H1 (cell line): ENCODE measurements around the gene LIMS1. TPM values are rescaled to one million over a fixed set of nuclear protein-coding genes. Genes with fewer than 3 reads are reported as not detected.

Experiments used
- CTCF ChIA-PET: fragments of 300-600 bp; sonication (Branson Sonifier 250); formaldehyde crosslinking; loops from one replicate; lab custom pipeline; 2021; ENCODE audit not compliant: partially characterized antibody; lab: Charles Lee
- POLR2A ChIA-PET: fragments of 300-600 bp; sonication (Branson Sonifier 250); formaldehyde crosslinking; loops from one replicate; lab custom pipeline; 2021; ENCODE audit warnings: inconsistent platforms; ENCODE audit not compliant: partially characterized antibody; lab: Charles Lee
- DNase-seq, 2 experiments: peaks; one replicate each; pipeline versions ENCODE4 v3.0.0 to v3.0.0-alpha.2; 2010 to 2022; ENCODE audit warnings: low spot score in 2 of 2, low read depth in 1 of 2, mixed read lengths in 1 of 2
- FAIRE-seq: peaks from 2 replicates; lab custom pipeline; 2011; peaks lifted over from hg19 to GRCh38; lab: Jason Lieb, UNC
- H2AFZ ChIP-seq: 2 replicates; pipeline ENCODE4 v1.8.1; 2012; ENCODE audit warnings: low read length, inconsistent platforms
- H2AK5ac ChIP-seq: 2 replicates; pipeline ENCODE4 v1.6.1; 2013; ENCODE audit warnings: low read depth, low read length
- H2BK120ac ChIP-seq: replicated peaks from 2 replicates; pipeline ENCODE3; 2013; ENCODE audit warnings: low read depth, low read length, inconsistent platforms
- H2BK12ac ChIP-seq: 2 replicates; pipeline ENCODE4 v1.6.1; 2013; ENCODE audit warnings: low read depth, low read length
- H2BK15ac ChIP-seq: 2 replicates; pipeline ENCODE4 v1.6.1; 2013; ENCODE audit warnings: low read length
- H2BK20ac ChIP-seq: 2 replicates; pipeline ENCODE4 v1.6.1; 2013; ENCODE audit warnings: low read length
- H2BK5ac ChIP-seq: 2 replicates; pipeline ENCODE4 v1.6.1; 2013; ENCODE audit warnings: low read depth, low read length
- H3K14ac ChIP-seq: 2 replicates; pipeline ENCODE4 v1.6.1; 2013; ENCODE audit warnings: inconsistent platforms; ENCODE audit not compliant: insufficient read length
- H3K18ac ChIP-seq: 2 replicates; pipeline ENCODE4 v1.6.1; 2013; ENCODE audit warnings: low read length; ENCODE audit errors: extremely low read depth
- H3K23ac ChIP-seq: 2 replicates; pipeline ENCODE4 v1.6.1; 2013; ENCODE audit warnings: inconsistent platforms; ENCODE audit not compliant: insufficient read length
- H3K23me2 ChIP-seq: 2 replicates; pipeline ENCODE4 v1.6.1; 2013; ENCODE audit warnings: low read depth, low read length
- H3K27ac ChIP-seq: 2 replicates; pipeline ENCODE4 v1.6.1; 2011; ENCODE audit warnings: low read depth, low read length, inconsistent platforms
- H3K27me3 ChIP-seq, 4 experiments: replicated peaks in 1 of 4; 1 replicate in 1 of 4; 2 replicates in 3 of 4; pipeline versions ENCODE4 v1.6.1 to v1.8.1; 2011 to 2013; ENCODE audit warnings: low read length in 3 of 4, mild to moderate bottlenecking in 3 of 4, inconsistent platforms in 2 of 4, mixed read lengths in 2 of 4, moderate library complexity in 1 of 4; ENCODE audit not compliant: control insufficient read depth in 3 of 4, insufficient read depth in 3 of 4; ENCODE audit errors: extremely low read depth in 1 of 4
- H3K36me3 ChIP-seq, 4 experiments: 2 replicates each; pipeline versions ENCODE4 v1.6.1 to v1.8.1; 2011 to 2013; ENCODE audit warnings: mild to moderate bottlenecking in 4 of 4, low read length in 3 of 4, moderate library complexity in 2 of 4, control low read depth in 1 of 4, inconsistent platforms in 1 of 4; ENCODE audit not compliant: insufficient read depth in 4 of 4, control insufficient read depth in 2 of 4
- H3K4ac ChIP-seq: replicated peaks from 2 replicates; pipeline ENCODE3; 2013; ENCODE audit warnings: low read length, low read depth, mixed read lengths, inconsistent platforms; ENCODE audit not compliant: insufficient read length
- H3K4me1 ChIP-seq, 4 experiments: replicated peaks in 1 of 4; 1 replicate in 1 of 4; 2 replicates in 3 of 4; pipeline versions ENCODE4 v1.6.1 to v1.8.1; 2011 to 2013; ENCODE audit warnings: low read length in 3 of 4, inconsistent platforms in 2 of 4, mixed read lengths in 1 of 4; ENCODE audit not compliant: insufficient read depth in 4 of 4, control insufficient read depth in 3 of 4
- H3K4me2 ChIP-seq, 2 experiments: 2 replicates each; pipeline versions ENCODE4 v1.6.1 to v1.8.1; 2011 to 2013; ENCODE audit warnings: low read depth in 2 of 2, low read length in 2 of 2, control low read depth in 1 of 2, inconsistent platforms in 1 of 2, mild to moderate bottlenecking in 1 of 2; ENCODE audit not compliant: insufficient read depth in 1 of 2
- H3K4me3 ChIP-seq, 4 experiments: fragments of 200-600, 300-600 bp in 1 of 4; sonication (generic), shearing (Covaris generic), sonication (Bioruptor Twin) in 1 of 4; 2 replicates each; pipeline versions ENCODE4 v1.5.1 to v1.8.1; 2011 to 2016; ENCODE audit warnings: low read length in 4 of 4, low read depth in 3 of 4, control low read depth in 2 of 4, inconsistent platforms in 2 of 4, mild to moderate bottlenecking in 2 of 4, mixed read lengths in 1 of 4, moderate library complexity in 1 of 4; ENCODE audit not compliant: insufficient read depth in 2 of 4; ENCODE audit errors: extremely low read depth in 1 of 4
- H3K56ac ChIP-seq: replicated peaks from 2 replicates; pipeline ENCODE3; 2013; ENCODE audit warnings: low read depth, mild to moderate bottlenecking, mixed read lengths, low read length, inconsistent platforms; ENCODE audit not compliant: insufficient read length
- H3K79me1 ChIP-seq: 2 replicates; pipeline ENCODE4 v1.6.1; 2013; ENCODE audit warnings: low read depth, low read length, control low read depth
- H3K79me2 ChIP-seq, 2 experiments: 2 replicates each; pipeline versions ENCODE4 v1.6.1 to v1.8.1; 2012 to 2013; ENCODE audit warnings: low read length in 2 of 2, mild to moderate bottlenecking in 2 of 2, inconsistent platforms in 1 of 2; ENCODE audit not compliant: insufficient read depth in 2 of 2, control insufficient read depth in 1 of 2
- H3K9ac ChIP-seq, 4 experiments: replicated peaks in 1 of 4; 1 replicate in 1 of 4; 2 replicates in 3 of 4; pipeline versions ENCODE4 v1.6.1 to v1.8.1; 2011 to 2013; ENCODE audit warnings: low read depth in 3 of 4, low read length in 3 of 4, control low read depth in 2 of 4, mild to moderate bottlenecking in 2 of 4, moderate library complexity in 2 of 4, inconsistent platforms in 1 of 4; ENCODE audit errors: extremely low read depth in 1 of 4
- H3K9me3 ChIP-seq, 2 experiments: 2 replicates each; pipeline versions ENCODE4 v1.6.1 to v1.8.1; 2012 to 2013; ENCODE audit warnings: mild to moderate bottlenecking in 2 of 2, moderate library complexity in 2 of 2, control low read depth in 1 of 2, inconsistent platforms in 1 of 2, low read depth in 1 of 2, low read length in 1 of 2, mixed read lengths in 1 of 2; ENCODE audit not compliant: insufficient read depth in 2 of 2
- H4K20me1 ChIP-seq, 2 experiments: replicated peaks in 1 of 2; 2 replicates each; pipeline versions ENCODE3 to v1.8.1; 2011 to 2013; ENCODE audit warnings: inconsistent platforms in 2 of 2, low read length in 2 of 2, mild to moderate bottlenecking in 1 of 2; ENCODE audit not compliant: insufficient read depth in 2 of 2, control insufficient read depth in 1 of 2
- H4K5ac ChIP-seq: 2 replicates; pipeline ENCODE4 v1.6.1; 2013; ENCODE audit warnings: low read length, low read depth, mixed read lengths, inconsistent platforms; ENCODE audit not compliant: insufficient read length
- H4K8ac ChIP-seq: 2 replicates; pipeline ENCODE4 v1.8.0; 2013; ENCODE audit warnings: mild to moderate bottlenecking, moderate library complexity, low read length, inconsistent platforms; ENCODE audit not compliant: insufficient read depth; ENCODE audit errors: extremely low read depth
- H4K91ac ChIP-seq: replicated peaks from 2 replicates; pipeline ENCODE3; 2013; ENCODE audit warnings: low read length, mixed read lengths, inconsistent platforms; ENCODE audit not compliant: insufficient read length
- EGR1 ChIP-seq: IDR thresholded peaks from 2 replicates; pipeline ENCODE4 v1.6.1; 2011; ENCODE audit warnings: low read depth, low read length, borderline replicate concordance
- EP300 ChIP-seq, 2 experiments: IDR thresholded peaks; 1 replicate in 1 of 2; 2 replicates in 1 of 2; pipeline ENCODE4 v1.6.1; 2011 to 2012; ENCODE audit warnings: low read depth in 2 of 2, low read length in 2 of 2, mild to moderate bottlenecking in 2 of 2, borderline replicate concordance in 1 of 2, inconsistent platforms in 1 of 2, moderate library complexity in 1 of 2
- RXRA ChIP-seq: IDR thresholded peaks from 2 replicates; pipeline ENCODE4 v1.6.1; 2011; ENCODE audit warnings: low read depth, mild to moderate bottlenecking, low read length, moderate library complexity; ENCODE audit not compliant: insufficient read depth
- SIX5 ChIP-seq: IDR thresholded peaks from 2 replicates; pipeline ENCODE4 v1.6.1; 2011; ENCODE audit warnings: mild to moderate bottlenecking, low read depth, low read length
- WGBS, 2 experiments: shearing (Covaris generic) in 1 of 2; methylation state at CpG; one replicate each; pipeline versions ENCODE4 v1.1.6 to v1.1.7; 2013 to 2015; ENCODE audit warnings: low lambda C conversion rate in 2 of 2, mixed read lengths in 2 of 2, inconsistent platforms in 1 of 2, low coverage in 1 of 2, missing lambda C conversion rate in 1 of 2; ENCODE audit not compliant: insufficient replicate concordance in 2 of 2, insufficient coverage in 1 of 2, insufficient read length in 1 of 2; ENCODE audit errors: extremely low coverage in 1 of 2, missing lambda C conversion rate in 1 of 2; 5-methylcytosine and 5-hydroxymethylcytosine counted together
- polyA plus RNA-seq, 7 experiments: library from polyadenylated mRNA; depleted of rRNA in 3 of 7; stranded (reverse) in 5 of 7; unstranded in 2 of 7; fragments of >200 nt in 5 of 7; fragments of 200-250 nt in 2 of 7; gene quantifications; 1 replicate in 5 of 7; 2 replicates in 1 of 7; 4 replicates in 1 of 7; pipeline versions ENCODE4 v1.2.1 to v1.2.3, GENCODE V29; 2011 to 2013; ENCODE audit warnings: missing spikeins in 2 of 7, mixed read lengths in 2 of 7
- total RNA-seq: library from RNA; stranded (reverse); fragmentation: NEBNext Ultra II Directional; extraction: Animal tissue kit (Norgen Biotek cat#: 25700); gene quantifications from 2 replicates; pipeline ENCODE4 v1.2.1, GENCODE V29; 2021
- TF ChIP-seq, protein P1 (sequence below): IDR thresholded peaks from 2 replicates; pipeline ENCODE4 v1.6.1; 2011; ENCODE audit warnings: low read length, improper control_type of control experiment

The LIMS1 gene
- total and polyA plus RNA-seq, 2 of the 8 experiments (the other 6 are each of a cell fraction or from before 2014, with no cell fraction given), result 24.1 to 36.7 TPM

- Histone ChIP-seq H2BK15ac (no peak overlapping the region), H3K27ac (no peak overlapping the region), H2BK5ac (no peak overlapping the region), H2BK120ac (no peak overlapping the region), H2AK5ac (no peak overlapping the region), H3K79me1 (no peaks in the 10 kb centered on the region; the same call in none of the 2 replicates), H3K23ac (no peak overlapping the region), H2BK20ac (no peak overlapping the region), H4K91ac (no peak overlapping the region), H3K4me3 (no peak overlapping the region), H3K27me3 (no peaks in the 10 kb centered on the region), H3K79me2 (peaks cover 0 to 38% of the 10 kb centered on the region in 2 experiments; a peak in 3 of 4 replicates), H3K9me3 (no peaks in the 10 kb centered on the region), H4K5ac (no peak overlapping the region), H4K20me1 (no peaks in the 10 kb centered on the region), H4K8ac (no peak overlapping the region), H3K14ac (no peak overlapping the region), H3K56ac (no peak overlapping the region), H3K4ac (no peak overlapping the region), H2BK12ac (no peak overlapping the region), H3K18ac (no peak overlapping the region), H3K4me1 (no peaks in the 10 kb centered on the region), H3K36me3 (no peaks in the 10 kb centered on the region), H3K23me2 (no peaks in the 10 kb centered on the region), H3K9ac (no peak overlapping the region), H2AFZ (no peak overlapping the region), H3K4me2 (no peak overlapping the region)
- POLR2A ChIA-PET, result interaction anchor here (0.9 kb wide), 1 partner anchor 18 kb away, joined by 3 read pairs; no protein-coding TSS in a partner anchor
- no peak for FAIRE-seq
- no peak for DNase-seq
- WGBS, 2 experiments, result 93% methylated on average over 7 of the region's 7 CpGs; no CpG with 5 or more reads in 1 of the 2 experiments
- CTCF ChIA-PET, result no interaction called here
- TF ChIP-seq EGR1 (no peak), RXRA (no peak), SIX5 (no peak), EP300 (IDR thresholded peaks at IDR 0.05; ENCODE audit: borderline replicate concordance in 1 of 2, low read depth in 2 of 2, low read length in 2 of 2) (no peak)
- TF ChIP-seq, protein P1, sequence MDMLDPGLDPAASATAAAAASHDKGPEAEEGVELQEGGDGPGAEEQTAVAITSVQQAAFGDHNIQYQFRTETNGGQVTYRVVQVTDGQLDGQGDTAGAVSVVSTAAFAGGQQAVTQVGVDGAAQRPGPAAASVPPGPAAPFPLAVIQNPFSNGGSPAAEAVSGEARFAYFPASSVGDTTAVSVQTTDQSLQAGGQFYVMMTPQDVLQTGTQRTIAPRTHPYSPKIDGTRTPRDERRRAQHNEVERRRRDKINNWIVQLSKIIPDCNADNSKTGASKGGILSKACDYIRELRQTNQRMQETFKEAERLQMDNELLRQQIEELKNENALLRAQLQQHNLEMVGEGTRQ, result no peak
These were observed 19.1 kb downstream of the LIMS1 start for GRCh38 chr2:108553209-108553919.
